Superior temporal gyrus (tissue), 1 donor: ENCODE measurements around the gene SLC25A26.

Experiments used
- DNase-seq: peaks from one replicate; pipeline ENCODE4 v3.0.0-alpha.2; 2016; ENCODE audit errors: extremely low spot score

Gene SLC25A26

GRCh38 chr3:66227051-66227450 is 6.2 kb downstream of the SLC25A26 start:
- no peak for DNase-seq

- peak; percentile 24 for DNase-seq
Observed at GRCh38 chr3:66227915-66228314, 7.1 kb downstream of the SLC25A26 start.

- DNase-seq: no peak
Observed at GRCh38 chr3:66228707-66229106, 7.9 kb downstream of the SLC25A26 start.

GRCh38 chr3:66229931-66230330 is 9.1 kb downstream of the SLC25A26 start:
- no peak for DNase-seq

GRCh38 chr3:66233033-66233432 is 12.2 kb downstream of the SLC25A26 start:
- DNase-seq: no peak

- no peak for DNase-seq
Observed at GRCh38 chr3:66236281-66236680, 15.5 kb downstream of the SLC25A26 start.

GRCh38 chr3:66237552-66237951 is 16.8 kb downstream of the SLC25A26 start:
- DNase-seq: no peak

- DNase-seq: no peak
Observed at GRCh38 chr3:66239513-66240123, 18.8 kb downstream of the SLC25A26 start.

- no peak for DNase-seq
Observed at GRCh38 chr3:66241466-66241865, 20.7 kb downstream of the SLC25A26 start.

GRCh38 chr3:66242788-66243464 is 22.1 kb downstream of the SLC25A26 start:
- DNase-seq: peak; percentile 41

GRCh38 chr3:66248641-66249040 is 27.8 kb downstream of the SLC25A26 start:
- DNase-seq: no peak

GRCh38 chr3:66253790-66254620 is 33.2 kb downstream of the SLC25A26 start:
- peak; percentile 81 for DNase-seq

GRCh38 chr3:66255865-66256264 is 35.1 kb downstream of the SLC25A26 start:
- DNase-seq: no peak

- DNase-seq: no peak
Observed at GRCh38 chr3:66256806-66257205, 36.0 kb downstream of the SLC25A26 start.

GRCh38 chr3:66259566-66260255 is 38.9 kb downstream of the SLC25A26 start:
- no peak for DNase-seq

- DNase-seq: no peak
Observed at GRCh38 chr3:66260431-66260830, 39.6 kb downstream of the SLC25A26 start.

GRCh38 chr3:66261355-66261754 is 40.6 kb downstream of the SLC25A26 start:
- DNase-seq: no peak

GRCh38 chr3:66265649-66266048 is 44.8 kb downstream of the SLC25A26 start:
- no peak for DNase-seq

GRCh38 chr3:66266551-66266950 is 45.8 kb downstream of the SLC25A26 start:
- no peak for DNase-seq

GRCh38 chr3:66267031-66267430 is 46.2 kb downstream of the SLC25A26 start:
- no peak for DNase-seq

GRCh38 chr3:66267906-66268305 is 47.1 kb downstream of the SLC25A26 start:
- no peak for DNase-seq

- no peak for DNase-seq
Observed at GRCh38 chr3:66268864-66269263, 48.1 kb downstream of the SLC25A26 start.
